HepG2 (cell line): ENCODE measurements around the gene AGBL1. TPM values are rescaled to one million over a fixed set of nuclear protein-coding genes. Genes with fewer than 3 reads are reported as not detected.

Experiments used
- ATAC-seq: fragments of 200-7000 bp; cut with Tn5 transposase; 3 replicates; pipeline ENCODE4 v1.9.1; 2020; ENCODE audit warnings: mild to moderate bottlenecking, moderate library complexity
- BruUV-seq: library from RNA; stranded (reverse); fragments of 400-500 nt; replicated peaks from 2 replicates; lab custom pipeline; 2021; lab: Mats Ljungman, UMichigan
- CTCF ChIA-PET: fragments of 300-600 bp; formaldehyde crosslinking; extraction: SDS; loops from one replicate; lab custom pipeline; 2021; ENCODE audit warnings: low total read pairs, inconsistent platforms, low intra/inter-chr PET ratio; lab: Yijun Ruan, JAX
- POLR2A ChIA-PET: fragments of 350-600 bp; sonication (Branson Sonifier 250); formaldehyde crosslinking; loops from one replicate; lab custom pipeline; 2020; ENCODE audit warnings: antibody characterized with exemption, inconsistent platforms; lab: Yijun Ruan, JAX
- DNase-seq: peaks from one replicate; pipeline ENCODE4 v3.0.0-alpha.2; 2015; ENCODE audit warnings: low spot score
- FAIRE-seq: peaks from 3 replicates; lab custom pipeline; 2011; peaks lifted over from hg19 to GRCh38; lab: Jason Lieb, UNC
- H2AFZ ChIP-seq: one replicate; pipeline ENCODE4 v1.6.1; 2011; ENCODE audit warnings: low read length, inconsistent platforms
- H3K27ac ChIP-seq: fragments of 300-600 bp; 3 replicates; pipeline ENCODE4 v1.8.0; 2011; ENCODE audit warnings: mixed run types, mild to moderate bottlenecking, mixed read lengths, low read length, inconsistent platforms; ENCODE audit not compliant: insufficient read depth; ENCODE audit errors: extremely low read length
- H3K27me3 ChIP-seq, 2 experiments: fragments of 200-600 bp in 1 of 2; 2 replicates in 1 of 2; 3 replicates in 1 of 2; pipeline versions ENCODE4 v1.6.0 to v1.8.0; 2011; ENCODE audit warnings: low read length in 2 of 2, mild to moderate bottlenecking in 2 of 2, moderate library complexity in 2 of 2, inconsistent platforms in 1 of 2; ENCODE audit not compliant: insufficient read depth in 2 of 2, control insufficient read depth in 1 of 2
- H3K36me3 ChIP-seq, 2 experiments: fragments of 200-600 bp in 1 of 2; replicated peaks in 1 of 2; 2 replicates in 1 of 2; 3 replicates in 1 of 2; pipeline versions ENCODE4 v1.5.1 to v1.8.0; 2011; ENCODE audit warnings: low read length in 2 of 2, inconsistent platforms in 1 of 2; ENCODE audit not compliant: insufficient read depth in 2 of 2, control insufficient read depth in 1 of 2
- H3K4me1 ChIP-seq: 2 replicates; pipeline ENCODE4 v1.5.1; 2012; ENCODE audit warnings: low read length, inconsistent platforms; ENCODE audit not compliant: insufficient read depth
- H3K4me2 ChIP-seq: 2 replicates; pipeline ENCODE4 v1.6.0; 2011; ENCODE audit warnings: low read depth, low read length, inconsistent platforms
- H3K4me3 ChIP-seq, 3 experiments: fragments of 200-600 bp in 1 of 3; sonication (generic), shearing (Covaris generic) in 1 of 3; replicated peaks in 1 of 3; 2 replicates each; pipeline ENCODE4 v1.5.1; 2011 to 2016; ENCODE audit warnings: low read length in 3 of 3, inconsistent platforms in 2 of 3, low read depth in 2 of 3, mild to moderate bottlenecking in 2 of 3, control low read depth in 1 of 3, mixed read lengths in 1 of 3; ENCODE audit not compliant: insufficient read depth in 1 of 3
- H3K79me2 ChIP-seq: one replicate; pipeline ENCODE4 v1.6.1; 2011; ENCODE audit warnings: low read length, inconsistent platforms; ENCODE audit not compliant: insufficient read depth
- H3K9ac ChIP-seq: 2 replicates; pipeline ENCODE4 v1.6.0; 2011; ENCODE audit warnings: mild to moderate bottlenecking, low read depth, low read length, inconsistent platforms; ENCODE audit not compliant: insufficient read depth
- H3K9me3 ChIP-seq: 2 replicates; pipeline ENCODE4 v1.5.1; 2012; ENCODE audit warnings: mild to moderate bottlenecking, low read length
- H4K20me1 ChIP-seq: 2 replicates; pipeline ENCODE4 v1.6.0; 2011; ENCODE audit warnings: inconsistent platforms, mild to moderate bottlenecking, low read length, moderate library complexity; ENCODE audit not compliant: insufficient read depth
- ATF7 ChIP-seq, 2 experiments: fragments of 450-650 bp in 1 of 2; sonication (generic) in 1 of 2; formaldehyde crosslinking in 1 of 2; IDR thresholded peaks; 2 replicates each; pipeline versions ENCODE4 v1.4.0 to v1.6.1; 2016 to 2020; ENCODE audit warnings: antibody characterized with exemption in 1 of 2, mild to moderate bottlenecking in 1 of 2, missing genetic modification reagents in 1 of 2
- BRCA1 ChIP-seq: sonication (generic); formaldehyde crosslinking; IDR thresholded peaks from 2 replicates; pipeline ENCODE4 v1.4.0; 2020; ENCODE audit warnings: missing genetic modification reagents
- FOXC1 ChIP-seq: sonication (generic); formaldehyde crosslinking; IDR thresholded peaks from 2 replicates; pipeline ENCODE4 v1.8.0; 2022; ENCODE audit warnings: mild to moderate bottlenecking, missing genetic modification reagents, borderline replicate concordance
- KDM4B ChIP-seq: sonication (generic); formaldehyde crosslinking; IDR thresholded peaks from 2 replicates; pipeline ENCODE4 v1.4.0; 2020; ENCODE audit warnings: missing genetic modification reagents
- NFRKB ChIP-seq: fragments of 450-650 bp; IDR thresholded peaks from 2 replicates; pipeline ENCODE4 v1.6.1; 2017
- ZNF510 ChIP-seq: sonication (generic); formaldehyde crosslinking; IDR thresholded peaks from 2 replicates; pipeline ENCODE4 v1.4.0; 2020; ENCODE audit warnings: low read depth, mild to moderate bottlenecking, missing genetic modification reagents
- ZNF563 ChIP-seq: sonication (generic); formaldehyde crosslinking; IDR thresholded peaks from 2 replicates; pipeline ENCODE4 v1.8.0; 2022; ENCODE audit warnings: mild to moderate bottlenecking, moderate library complexity, missing genetic modification reagents
- ZNF746 ChIP-seq: sonication (generic); formaldehyde crosslinking; IDR thresholded peaks from 2 replicates; pipeline ENCODE4 v1.8.0; 2022; ENCODE audit warnings: mild to moderate bottlenecking, missing genetic modification reagents
- WGBS: methylation state at CpG from one replicate; pipeline ENCODE4 v1.1.6; 2017; ENCODE audit warnings: low lambda C conversion rate; 5-methylcytosine and 5-hydroxymethylcytosine counted together
- in situ Hi-C: cut with HindIII; loops from 2 replicates; pipeline ENCODE4 v1.10.0; 2017; ENCODE audit warnings: low pct_unique_long_range_greater_than_20kb; ENCODE audit not compliant: extremely low pct_ligation_motif_present
- intact Hi-C: fragments of 100-400 bp; cut with micrococcal nuclease; formaldehyde crosslinking; loops from one replicate; pipeline ENCODE4 v1.10.0; 2022; ENCODE audit not compliant: unreplicated experiment
- polyA plus RNA-seq, 8 experiments: library from polyadenylated mRNA; depleted of rRNA in 3 of 8; stranded (reverse) in 7 of 8; unstranded in 1 of 8; fragments of >200 nt; fragmentation: Illumina TruSeq in 4 of 8; extraction: Trizol in 4 of 8; gene quantifications; 2 replicates each; pipeline versions ENCODE4 v1.2.1 to v1.2.3, GENCODE V29; 2011 to 2016; ENCODE audit warnings: low read depth in 4 of 8, missing spikeins in 1 of 8, mixed read lengths in 1 of 8; ENCODE audit not compliant: insufficient read depth in 1 of 8
- total RNA-seq, 5 experiments: library from RNA; depleted of rRNA; stranded (reverse); fragments of >200 nt; fragmentation: Illumina TruSeq; extraction: Trizol; gene quantifications; 2 replicates each; pipeline ENCODE4 v1.2.3, GENCODE V29; 2016; ENCODE audit warnings: low read depth in 1 of 5
- TF ChIP-seq, protein P1 (sequence below): IDR thresholded peaks from 2 replicates; pipeline ENCODE4 v1.6.1; 2012; ENCODE audit warnings: low read length, improper control_type of control experiment
- TF ChIP-seq, protein P2 (sequence below): sonication (generic); formaldehyde crosslinking; IDR thresholded peaks from 2 replicates; pipeline ENCODE4 v1.5.0; 2020; ENCODE audit warnings: mild to moderate bottlenecking, low read depth, missing genetic modification reagents, borderline replicate concordance
- TF ChIP-seq, protein P3 (sequence below): IDR thresholded peaks from 2 replicates; pipeline ENCODE4 v1.6.1; 2016; ENCODE audit warnings: low read depth, borderline replicate concordance
- TF ChIP-seq, protein P4 (sequence below): sonication (generic); formaldehyde crosslinking; IDR thresholded peaks from one replicate; pipeline ENCODE4 v1.5.1; 2020; ENCODE audit warnings: mild to moderate bottlenecking, missing genetic modification reagents; ENCODE audit errors: not compliant biosample characterization

Gene AGBL1
- total and polyA plus RNA-seq, 2 of the 13 experiments (the other 11 are each of a cell fraction or from before 2014, with no cell fraction given), result 0.01 TPM; not detected in 1

DNA sequence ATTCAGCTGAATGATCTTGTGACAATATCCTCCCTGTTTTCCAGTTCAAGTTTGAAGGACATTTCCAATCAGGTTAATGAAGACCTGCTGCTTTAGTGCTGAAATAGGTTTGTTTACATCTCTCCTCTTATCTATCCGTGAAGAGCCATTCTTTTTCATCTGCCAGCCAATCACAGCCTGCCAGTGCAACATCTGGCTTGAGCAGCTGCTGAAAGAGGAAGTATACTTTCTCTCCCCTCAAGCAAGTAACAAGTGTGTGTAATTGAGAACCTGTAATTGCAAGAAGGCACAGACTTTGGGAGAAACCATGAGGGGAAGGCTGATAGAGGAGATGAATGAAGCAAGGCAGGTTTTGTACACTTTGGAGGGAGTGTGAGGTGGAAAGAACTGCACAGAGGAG lies 404.3 kb downstream of the AGBL1 start:
- no peaks in the 10 kb centered on the region for H4K20me1 ChIP-seq
- H3K27ac ChIP-seq, result no peak overlapping the region
- no peak overlapping the region for H3K4me3 ChIP-seq
- 4% methylated on average over 1 of the region's 1 CpG for WGBS
- no peak overlapping the region for H2AFZ ChIP-seq
- no peak for ATAC-seq
- H3K9ac ChIP-seq, result no peak overlapping the region
- no peak for DNase-seq
- CTCF ChIA-PET, result no interaction called here
- BruUV-seq, result no TSS peak
- no peak for FAIRE-seq
- H3K4me1 ChIP-seq, result no peaks in the 10 kb centered on the region
- no peaks in the 10 kb centered on the region for H3K36me3 ChIP-seq
- POLR2A ChIA-PET, result no interaction called here
- H3K4me2 ChIP-seq, result no peak overlapping the region
- intact Hi-C loops, result no loop called here
- in situ Hi-C loops, result no loop called here
- H3K9me3 ChIP-seq, result peaks cover 68% of the 10 kb centered on the region
- H3K27me3 ChIP-seq, result no peaks in the 10 kb centered on the region
- H3K79me2 ChIP-seq, result no peaks in the 10 kb centered on the region
- TF ChIP-seq, protein P1, sequence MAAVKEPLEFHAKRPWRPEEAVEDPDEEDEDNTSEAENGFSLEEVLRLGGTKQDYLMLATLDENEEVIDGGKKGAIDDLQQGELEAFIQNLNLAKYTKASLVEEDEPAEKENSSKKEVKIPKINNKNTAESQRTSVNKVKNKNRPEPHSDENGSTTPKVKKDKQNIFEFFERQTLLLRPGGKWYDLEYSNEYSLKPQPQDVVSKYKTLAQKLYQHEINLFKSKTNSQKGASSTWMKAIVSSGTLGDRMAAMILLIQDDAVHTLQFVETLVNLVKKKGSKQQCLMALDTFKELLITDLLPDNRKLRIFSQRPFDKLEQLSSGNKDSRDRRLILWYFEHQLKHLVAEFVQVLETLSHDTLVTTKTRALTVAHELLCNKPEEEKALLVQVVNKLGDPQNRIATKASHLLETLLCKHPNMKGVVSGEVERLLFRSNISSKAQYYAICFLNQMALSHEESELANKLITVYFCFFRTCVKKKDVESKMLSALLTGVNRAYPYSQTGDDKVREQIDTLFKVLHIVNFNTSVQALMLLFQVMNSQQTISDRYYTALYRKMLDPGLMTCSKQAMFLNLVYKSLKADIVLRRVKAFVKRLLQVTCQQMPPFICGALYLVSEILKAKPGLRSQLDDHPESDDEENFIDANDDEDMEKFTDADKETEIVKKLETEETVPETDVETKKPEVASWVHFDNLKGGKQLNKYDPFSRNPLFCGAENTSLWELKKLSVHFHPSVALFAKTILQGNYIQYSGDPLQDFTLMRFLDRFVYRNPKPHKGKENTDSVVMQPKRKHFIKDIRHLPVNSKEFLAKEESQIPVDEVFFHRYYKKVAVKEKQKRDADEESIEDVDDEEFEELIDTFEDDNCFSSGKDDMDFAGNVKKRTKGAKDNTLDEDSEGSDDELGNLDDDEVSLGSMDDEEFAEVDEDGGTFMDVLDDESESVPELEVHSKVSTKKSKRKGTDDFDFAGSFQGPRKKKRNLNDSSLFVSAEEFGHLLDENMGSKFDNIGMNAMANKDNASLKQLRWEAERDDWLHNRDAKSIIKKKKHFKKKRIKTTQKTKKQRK, result no peak
- no peak for TF ChIP-seq BRCA1 (CRISPR knock-in tag)
- TF ChIP-seq, protein P2, sequence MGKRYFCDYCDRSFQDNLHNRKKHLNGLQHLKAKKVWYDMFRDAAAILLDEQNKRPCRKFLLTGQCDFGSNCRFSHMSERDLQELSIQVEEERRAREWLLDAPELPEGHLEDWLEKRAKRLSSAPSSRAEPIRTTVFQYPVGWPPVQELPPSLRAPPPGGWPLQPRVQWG (CRISPR knock-in tag), result no peak
- TF ChIP-seq KDM4B (CRISPR knock-in tag), result no peak
- TF ChIP-seq, protein P3, sequence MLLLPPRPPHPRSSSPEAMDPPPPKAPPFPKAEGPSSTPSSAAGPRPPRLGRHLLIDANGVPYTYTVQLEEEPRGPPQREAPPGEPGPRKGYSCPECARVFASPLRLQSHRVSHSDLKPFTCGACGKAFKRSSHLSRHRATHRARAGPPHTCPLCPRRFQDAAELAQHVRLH, result no peak
- TF ChIP-seq, protein P4, sequence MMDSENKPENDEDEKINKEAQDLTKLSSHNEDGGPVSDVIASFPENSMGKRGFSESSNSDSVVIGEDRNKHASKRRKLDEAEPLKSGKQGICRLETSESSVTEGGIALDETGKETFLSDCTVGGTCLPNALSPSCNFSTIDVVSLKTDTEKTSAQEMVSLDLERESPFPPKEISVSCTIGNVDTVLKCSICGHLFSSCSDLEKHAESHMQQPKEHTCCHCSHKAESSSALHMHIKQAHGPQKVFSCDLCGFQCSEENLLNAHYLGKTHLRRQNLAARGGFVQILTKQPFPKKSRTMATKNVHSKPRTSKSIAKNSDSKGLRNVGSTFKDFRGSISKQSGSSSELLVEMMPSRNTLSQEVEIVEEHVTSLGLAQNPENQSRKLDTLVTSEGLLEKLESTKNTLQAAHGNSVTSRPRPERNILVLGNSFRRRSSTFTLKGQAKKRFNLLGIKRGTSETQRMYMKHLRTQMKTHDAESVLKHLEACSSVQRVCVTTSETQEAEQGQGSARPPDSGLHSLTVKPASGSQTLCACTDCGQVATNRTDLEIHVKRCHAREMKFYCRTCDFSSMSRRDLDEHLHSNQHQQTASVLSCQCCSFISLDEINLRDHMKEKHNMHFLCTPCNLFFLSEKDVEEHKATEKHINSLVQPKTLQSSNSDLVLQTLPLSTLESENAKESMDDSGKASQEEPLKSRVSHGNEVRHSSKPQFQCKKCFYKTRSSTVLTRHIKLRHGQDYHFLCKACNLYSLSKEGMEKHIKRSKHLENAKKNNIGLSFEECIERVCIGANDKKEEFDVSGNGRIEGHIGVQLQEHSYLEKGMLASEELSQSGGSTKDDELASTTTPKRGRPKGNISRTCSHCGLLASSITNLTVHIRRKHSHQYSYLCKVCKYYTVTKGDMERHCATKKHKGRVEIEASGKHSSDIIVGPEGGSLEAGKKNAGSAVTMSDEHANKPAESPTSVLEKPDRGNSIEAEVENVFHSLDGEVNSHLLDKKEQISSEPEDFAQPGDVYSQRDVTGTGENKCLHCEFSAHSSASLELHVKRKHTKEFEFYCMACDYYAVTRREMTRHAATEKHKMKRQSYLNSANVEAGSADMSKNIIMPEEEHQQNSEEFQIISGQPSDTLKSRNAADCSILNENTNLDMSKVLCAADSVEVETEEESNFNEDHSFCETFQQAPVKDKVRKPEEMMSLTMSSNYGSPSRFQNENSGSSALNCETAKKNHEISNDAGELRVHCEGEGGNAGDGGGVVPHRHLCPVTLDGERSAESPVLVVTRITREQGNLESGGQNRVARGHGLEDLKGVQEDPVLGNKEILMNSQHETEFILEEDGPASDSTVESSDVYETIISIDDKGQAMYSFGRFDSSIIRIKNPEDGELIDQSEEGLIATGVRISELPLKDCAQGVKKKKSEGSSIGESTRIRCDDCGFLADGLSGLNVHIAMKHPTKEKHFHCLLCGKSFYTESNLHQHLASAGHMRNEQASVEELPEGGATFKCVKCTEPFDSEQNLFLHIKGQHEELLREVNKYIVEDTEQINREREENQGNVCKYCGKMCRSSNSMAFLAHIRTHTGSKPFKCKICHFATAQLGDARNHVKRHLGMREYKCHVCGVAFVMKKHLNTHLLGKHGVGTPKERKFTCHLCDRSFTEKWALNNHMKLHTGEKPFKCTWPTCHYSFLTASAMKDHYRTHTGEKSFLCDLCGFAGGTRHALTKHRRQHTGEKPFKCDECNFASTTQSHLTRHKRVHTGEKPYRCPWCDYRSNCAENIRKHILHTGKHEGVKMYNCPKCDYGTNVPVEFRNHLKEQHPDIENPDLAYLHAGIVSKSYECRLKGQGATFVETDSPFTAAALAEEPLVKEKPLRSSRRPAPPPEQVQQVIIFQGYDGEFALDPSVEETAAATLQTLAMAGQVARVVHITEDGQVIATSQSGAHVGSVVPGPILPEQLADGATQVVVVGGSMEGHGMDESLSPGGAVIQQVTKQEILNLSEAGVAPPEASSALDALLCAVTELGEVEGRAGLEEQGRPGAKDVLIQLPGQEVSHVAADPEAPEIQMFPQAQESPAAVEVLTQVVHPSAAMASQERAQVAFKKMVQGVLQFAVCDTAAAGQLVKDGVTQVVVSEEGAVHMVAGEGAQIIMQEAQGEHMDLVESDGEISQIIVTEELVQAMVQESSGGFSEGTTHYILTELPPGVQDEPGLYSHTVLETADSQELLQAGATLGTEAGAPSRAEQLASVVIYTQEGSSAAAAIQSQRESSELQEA, result no peak
- TF ChIP-seq ZNF746 (CRISPR knock-in tag), result no peak
- TF ChIP-seq ZNF510 (CRISPR knock-in tag), result no peak
- TF ChIP-seq FOXC1 (CRISPR knock-in tag), result no peak
- no peak for TF ChIP-seq ZNF563 (CRISPR knock-in tag)
- no peak for TF ChIP-seq ATF7 (IDR thresholded peaks at IDR 0.05)
- no peak for TF ChIP-seq ATF7 (CRISPR knock-in tag; IDR thresholded peaks at IDR 0.05)
- TF ChIP-seq NFRKB, result no peak
